ENCODE measurements around the gene CITED1. TPM values are rescaled to one million over a fixed set of nuclear protein-coding genes. Genes with fewer than 3 reads are reported as not detected.
"Not testable (repeated sequence)": the region's sequence is repeated elsewhere in the genome, so short reads cannot be mapped to it uniquely, and the experiment has no call there.

Gene CITED1, protein sequence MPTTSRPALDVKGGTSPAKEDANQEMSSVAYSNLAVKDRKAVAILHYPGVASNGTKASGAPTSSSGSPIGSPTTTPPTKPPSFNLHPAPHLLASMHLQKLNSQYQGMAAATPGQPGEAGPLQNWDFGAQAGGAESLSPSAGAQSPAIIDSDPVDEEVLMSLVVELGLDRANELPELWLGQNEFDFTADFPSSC
- 0.24 TPM for polyA plus RNA-seq (2013, experiment 1 of 2; ENCODE audit: insufficient read length)
- not detected for polyA plus RNA-seq (2013, experiment 2 of 2; ENCODE audit: insufficient read length)

DNA sequence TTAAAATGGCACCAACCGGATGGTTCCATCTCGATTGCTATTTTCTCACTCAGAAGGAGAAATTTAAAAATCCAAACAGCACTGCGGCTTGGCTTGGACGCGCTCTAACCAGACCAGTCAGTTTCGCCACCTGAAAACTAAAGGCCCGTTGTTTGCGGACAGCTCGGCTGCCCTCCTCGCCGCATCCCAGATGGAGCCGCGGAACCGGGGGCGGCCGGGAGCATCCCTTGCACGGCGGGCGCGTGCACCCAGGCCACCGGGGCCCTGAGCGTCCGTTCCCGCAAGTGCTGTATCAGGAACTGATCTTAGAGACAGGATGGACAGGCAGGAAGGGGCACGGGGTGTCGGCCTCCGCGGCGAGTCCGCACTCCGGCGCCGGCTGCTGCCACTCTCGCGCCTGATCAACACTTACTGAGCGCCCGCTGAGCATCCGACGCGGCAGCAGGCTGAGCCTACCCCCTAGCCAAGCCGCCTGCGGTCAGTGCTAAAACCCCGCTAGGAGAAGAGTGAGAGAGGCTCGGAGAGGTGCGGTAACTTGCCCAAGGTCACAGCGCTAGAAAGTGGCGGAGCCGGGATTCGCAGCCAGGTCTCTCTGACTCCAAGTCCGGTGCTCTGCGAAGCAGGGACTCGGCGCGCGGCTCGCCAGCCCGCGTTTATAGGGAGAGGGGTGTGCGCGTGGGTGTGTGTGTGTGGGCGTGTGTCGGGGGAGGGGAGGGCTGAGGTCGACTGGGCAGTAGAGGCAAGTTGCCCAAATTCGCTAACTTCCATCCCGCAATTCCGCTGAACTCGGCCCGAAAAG lies at the start of gene CITED1:
CITED1 (minus strand) TSS at position 629 of the 799 bp plus-strand sequence. CDS start 3,045 bp downstream, outside the sequence.
- no peak for DNase-seq

DNA sequence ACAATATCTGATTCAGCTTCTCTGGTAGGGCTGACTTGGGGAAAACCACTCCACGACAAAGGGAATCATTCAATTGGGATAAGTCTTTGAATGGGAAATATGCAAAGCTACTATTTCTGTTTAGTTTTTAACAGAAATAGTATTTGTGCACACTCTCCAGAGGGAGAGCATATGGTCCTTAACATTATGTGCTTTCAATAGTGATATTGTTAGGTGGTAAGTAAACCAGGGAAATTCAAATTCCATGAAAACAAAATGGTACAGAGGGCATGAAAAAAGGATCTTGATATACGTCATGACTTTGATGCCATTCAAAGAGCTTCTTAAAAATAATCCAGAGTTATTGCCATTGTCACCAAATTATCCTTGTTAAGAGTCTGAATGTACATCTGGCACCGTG lies 47.1 kb upstream of the CITED1 start:
- DNase-seq: no peak

DNA sequence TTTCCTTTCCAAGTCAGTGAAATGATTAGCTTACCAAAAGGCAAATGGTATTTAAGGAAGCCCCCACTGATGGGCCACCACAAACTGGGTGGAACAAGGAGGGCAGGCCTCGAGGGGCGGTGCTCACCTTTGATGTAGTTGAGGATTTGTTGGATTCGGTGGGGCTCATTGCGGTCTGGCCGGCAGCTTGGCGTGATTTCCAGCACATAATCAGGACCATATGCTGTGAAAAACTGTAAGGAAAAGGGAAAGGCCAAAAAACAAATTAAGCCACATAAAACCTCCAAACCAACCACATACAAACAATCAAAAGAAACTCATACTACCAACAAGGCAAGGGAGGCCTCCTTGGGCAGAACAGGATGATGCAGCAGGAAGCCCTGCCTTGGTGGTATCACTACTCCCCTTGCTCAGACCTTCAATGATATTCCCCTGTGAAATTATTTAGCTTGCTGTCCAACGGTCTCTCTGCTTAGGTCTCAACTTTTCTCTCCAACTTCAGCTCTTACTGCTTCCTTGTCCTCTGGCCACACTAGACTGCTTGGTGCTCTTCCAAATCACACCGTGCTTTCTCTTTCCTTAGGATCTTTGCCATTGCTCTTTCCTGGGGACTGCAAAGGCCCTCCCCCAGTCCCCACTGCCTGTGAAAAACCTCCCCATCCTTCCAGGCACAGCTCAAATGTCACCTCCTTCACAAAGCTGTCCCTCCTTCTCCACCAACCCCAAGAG lies 46.1 kb upstream of the CITED1 start:
- peak; percentile 14 for DNase-seq

DNA sequence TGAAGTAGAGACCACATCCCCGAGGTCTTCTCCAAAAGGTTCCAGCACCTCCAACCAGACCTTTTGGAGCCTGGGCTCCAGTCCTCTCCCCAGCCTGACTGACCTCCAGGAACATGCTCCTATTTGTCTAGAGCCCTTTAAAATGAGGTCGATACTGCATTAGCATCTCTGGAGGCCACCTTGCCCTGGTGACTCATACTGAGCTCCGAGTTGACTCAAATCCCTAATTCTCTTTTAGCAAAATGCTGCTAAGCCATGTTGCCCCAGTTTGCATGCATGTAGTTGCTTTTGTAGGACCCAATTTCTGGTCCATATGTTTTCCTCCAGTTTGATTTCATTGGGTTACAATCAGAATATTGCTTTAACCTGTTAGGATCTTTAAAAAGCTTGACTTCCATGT lies 43.5 kb upstream of the CITED1 start:
- DNase-seq: no peak

DNA sequence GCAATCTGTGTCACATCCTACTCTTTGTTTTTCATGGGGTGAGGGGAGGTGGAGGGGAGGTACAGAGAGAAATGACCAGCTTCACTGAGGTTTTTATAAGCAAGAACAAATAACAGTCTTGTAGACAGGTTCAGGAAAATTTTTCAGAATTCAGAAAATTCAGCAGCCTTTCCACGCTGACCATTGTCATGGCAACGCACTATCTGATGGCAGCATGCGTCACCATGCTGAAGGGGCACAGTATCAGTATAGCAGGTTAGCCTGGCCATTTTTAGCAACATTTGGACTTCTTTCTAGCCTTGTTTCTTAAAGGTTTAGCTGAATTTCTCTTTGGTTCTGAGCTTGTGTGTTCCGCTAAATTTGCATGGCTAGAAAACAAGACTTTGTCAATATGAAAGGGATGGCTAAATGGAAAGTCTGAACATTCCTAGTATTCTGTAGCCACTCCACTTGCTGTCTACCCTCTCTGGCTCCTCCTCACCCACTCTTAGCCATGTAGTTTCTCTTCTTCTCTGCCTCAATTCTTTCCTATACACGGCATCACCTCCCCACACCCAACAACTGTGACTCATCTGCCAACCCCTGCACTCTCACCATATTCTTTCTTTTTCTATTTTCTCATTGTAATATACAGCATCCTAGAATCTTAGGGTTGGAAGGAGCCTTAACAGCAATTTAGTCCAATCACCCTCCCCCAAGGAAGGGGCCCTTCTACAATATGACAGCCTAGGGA lies 42.7 kb upstream of the CITED1 start:
- no peak for DNase-seq

DNA sequence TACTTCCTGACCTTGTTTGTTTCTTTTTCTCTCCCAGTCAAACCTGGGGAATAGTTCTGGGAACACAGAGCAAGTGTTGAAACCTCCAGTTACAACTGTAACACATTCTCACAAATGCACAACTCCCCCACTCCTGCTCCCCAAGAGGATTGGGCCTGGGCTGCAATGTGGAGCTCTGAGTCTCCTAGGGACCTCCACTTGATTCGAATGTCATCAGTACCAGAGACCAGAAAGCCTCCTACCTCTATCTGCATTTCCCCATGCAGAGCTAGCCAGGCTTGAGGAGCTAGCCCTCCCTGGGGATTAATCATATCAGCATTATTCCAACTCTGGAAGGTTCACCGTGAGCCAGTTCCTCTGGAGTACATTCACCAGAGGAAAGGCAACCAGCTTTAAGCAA lies 41.7 kb upstream of the CITED1 start:
- DNase-seq: no peak

DNA sequence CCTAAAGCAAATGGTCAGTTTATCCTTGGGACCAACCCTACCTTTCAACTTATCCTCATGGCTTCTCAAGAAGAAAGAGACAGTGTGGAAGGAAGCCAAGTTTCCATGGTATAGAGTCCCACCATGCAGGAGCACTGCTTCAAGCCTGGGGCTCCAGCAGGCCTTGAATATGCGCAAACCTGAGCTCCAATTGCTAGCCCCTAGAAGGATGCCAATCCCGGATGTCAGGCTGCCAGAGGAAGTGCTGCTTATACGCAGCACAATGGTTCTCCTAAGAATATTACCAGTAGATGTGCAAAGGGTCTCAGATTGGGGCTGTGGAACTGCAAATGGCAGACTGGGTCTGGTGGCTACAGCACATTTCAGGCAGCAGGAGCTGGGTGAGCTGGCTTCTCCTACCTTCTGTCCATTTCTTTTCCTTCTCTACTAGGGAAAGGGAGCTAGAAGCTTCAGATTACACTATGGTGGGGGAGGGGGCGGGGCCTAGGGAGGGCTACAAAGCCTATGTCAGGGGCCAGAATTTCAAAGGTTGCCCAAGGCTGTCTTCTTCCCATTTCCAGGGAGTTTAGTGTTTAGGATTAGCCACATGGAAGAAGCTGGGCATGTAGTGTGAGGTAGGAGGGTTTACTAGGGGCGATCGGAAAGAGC lies 40.7 kb upstream of the CITED1 start:
- DNase-seq: no peak

DNA sequence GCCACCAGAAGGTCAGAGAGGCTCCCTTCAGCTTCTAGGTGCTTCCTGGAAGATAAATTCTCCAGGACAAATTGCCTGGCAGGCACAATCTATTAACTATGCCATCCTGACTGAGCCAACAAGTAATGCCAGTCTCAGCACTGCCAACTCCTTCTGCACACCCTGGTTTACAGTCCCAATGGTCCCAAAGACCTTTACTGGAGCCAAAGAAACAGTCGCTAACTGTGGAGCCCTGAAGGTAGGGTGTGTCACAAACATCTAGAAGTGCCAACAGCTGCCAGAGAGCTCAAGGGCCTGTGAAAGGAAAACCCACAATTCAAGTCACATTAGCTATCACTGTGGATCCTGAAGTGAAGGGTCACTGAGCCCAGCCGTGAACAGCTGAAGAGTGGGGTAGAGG lies 34.9 kb upstream of the CITED1 start:
- DNase-seq: no peak

DNA sequence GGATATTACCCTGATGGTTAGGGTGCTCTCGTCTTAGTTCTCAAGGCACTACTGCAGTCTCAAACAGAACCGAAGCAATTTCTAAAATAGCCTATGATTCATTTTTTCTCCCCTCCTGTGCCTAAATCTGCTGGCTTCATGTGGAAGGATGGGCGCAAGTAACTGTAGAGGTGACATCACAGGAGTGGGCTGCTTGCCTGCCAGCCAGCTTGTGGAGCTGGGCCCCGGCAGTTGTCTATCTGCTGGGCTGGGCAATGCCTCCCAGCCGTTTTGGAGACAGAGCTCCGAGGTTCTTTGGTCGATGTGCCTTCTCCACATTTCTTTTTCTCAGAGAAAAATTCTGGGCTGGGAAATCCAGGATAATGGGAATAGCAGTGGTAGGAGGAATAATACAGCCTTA lies 34.3 kb upstream of the CITED1 start:
- DNase-seq: no peak

DNA sequence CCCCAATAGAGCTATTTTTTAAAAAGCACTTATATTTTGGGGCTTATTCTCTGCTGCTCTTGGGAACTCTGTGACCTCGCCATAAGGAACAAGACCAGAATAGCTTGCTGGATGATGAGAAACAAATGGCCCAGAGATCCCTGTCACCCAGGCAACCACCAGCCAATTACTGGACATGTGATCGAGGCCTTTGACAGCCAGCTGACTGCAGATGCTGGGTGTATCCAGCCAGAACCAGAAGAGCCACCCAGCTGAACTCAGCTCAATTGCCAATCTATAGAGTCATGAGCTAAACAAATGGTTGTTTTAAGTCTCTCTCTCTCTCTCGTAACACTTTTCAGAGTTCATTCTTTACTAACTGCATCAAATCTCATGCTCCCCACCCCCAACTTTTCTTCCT lies 24.4 kb upstream of the CITED1 start:
- no peak for DNase-seq

DNA sequence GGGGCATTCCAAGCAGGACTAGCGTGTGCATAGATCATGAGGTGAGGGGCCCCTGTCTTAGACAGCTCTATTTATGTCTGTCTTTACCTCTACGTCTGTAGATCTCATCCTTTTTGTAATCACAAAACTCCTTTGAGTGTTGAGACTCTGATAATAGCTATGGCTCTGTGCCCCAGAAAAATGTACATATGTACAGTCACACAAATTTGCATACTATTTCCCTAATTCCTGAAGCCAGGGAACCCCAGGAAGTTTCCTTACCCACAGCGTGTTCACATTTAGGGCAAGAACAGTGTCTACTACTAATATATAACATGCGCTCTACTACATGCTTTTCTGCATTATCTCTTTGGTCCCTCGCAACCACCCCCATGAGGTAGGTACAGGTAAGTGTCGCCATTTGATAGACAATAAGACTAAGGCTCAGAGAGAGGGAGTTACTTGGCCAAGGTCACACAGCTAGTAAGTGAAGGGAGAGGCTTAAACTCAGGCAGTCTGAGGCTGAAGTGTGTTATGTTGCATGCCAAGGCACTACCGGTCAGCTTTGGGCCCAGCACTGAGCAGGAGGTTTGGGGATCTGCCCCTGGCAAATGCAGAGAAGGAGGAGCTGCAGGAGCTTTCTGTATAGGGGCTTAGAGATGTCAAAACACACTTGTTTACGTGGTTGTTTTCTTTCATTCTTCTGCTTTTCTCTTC lies 21.0 kb upstream of the CITED1 start:
- DNase-seq: no peak

DNA sequence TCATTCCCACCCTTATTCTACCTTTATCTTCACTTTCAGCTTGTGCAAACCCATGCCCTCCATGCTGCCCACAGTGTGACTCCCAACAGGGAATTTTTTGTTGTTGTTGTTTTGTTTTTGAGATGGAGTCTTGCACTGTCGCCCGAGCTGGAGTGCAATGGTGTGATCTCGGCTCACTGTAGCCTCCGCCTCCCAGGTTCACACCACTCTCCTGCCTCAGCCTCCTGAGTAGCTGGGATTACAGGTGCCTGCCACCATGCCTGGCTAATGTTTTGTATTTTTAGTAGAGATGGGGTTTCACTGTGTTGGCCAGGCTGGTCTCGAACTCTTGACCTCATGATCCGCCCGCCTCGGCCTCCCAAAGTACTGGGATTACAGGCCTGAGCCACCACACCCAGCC lies 13.9 kb upstream of the CITED1 start:
- DNase-seq: not testable (repeated sequence)

DNA sequence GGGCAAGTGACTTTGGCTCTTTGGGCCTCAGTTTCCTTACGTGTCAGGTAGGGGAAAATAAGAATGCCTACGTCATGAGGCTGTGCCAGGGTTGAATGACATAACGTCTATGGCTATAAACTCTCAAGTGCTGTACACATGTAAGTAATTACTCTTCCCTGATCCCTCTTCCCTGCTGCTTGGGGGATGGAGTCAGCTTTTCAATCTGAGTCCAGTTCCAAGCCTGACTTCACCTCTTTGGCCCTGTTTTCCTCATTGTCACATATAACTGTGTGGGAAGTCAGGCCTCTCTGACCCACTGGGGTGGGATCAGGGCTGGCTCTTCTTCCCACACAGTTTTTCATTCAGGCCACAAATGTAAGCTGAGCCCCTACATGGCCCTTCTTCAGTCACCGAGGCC lies 11.4 kb upstream of the CITED1 start:
- DNase-seq: no peak

DNA sequence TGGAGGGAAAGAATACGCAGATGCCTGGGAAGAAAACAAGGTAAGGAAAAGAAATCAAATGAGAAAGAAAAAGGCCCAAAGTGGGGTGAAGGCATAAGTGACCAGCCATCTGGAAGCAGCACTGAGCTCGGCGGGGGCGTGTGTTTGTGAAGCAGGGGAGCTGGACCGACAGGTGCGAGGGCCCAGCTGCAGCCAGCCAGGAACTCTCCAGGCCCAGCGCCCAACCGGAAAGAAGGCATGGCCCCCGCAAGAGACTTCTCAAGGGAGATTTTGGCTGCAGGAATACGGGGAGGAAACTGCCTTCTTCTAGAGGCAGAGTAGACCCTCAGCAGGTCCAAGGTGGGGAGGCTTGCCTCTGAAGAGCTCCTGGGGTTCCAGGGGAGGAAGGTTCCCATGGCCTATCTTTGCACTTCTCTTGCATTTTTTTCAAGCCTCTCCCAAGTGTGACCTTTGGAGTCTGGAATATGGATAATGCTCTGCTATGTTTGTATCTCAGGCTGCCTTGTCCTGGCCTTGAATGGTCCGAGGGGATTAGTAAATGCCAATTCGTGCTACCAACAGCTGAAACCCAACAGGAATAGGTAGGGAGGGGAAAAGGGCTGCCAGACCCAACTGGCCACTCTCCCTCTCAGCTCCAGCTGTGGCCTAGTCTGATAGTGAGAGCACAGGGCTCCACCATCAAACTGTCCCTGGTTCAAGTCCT lies 10.8 kb upstream of the CITED1 start:
- DNase-seq: no peak

DNA sequence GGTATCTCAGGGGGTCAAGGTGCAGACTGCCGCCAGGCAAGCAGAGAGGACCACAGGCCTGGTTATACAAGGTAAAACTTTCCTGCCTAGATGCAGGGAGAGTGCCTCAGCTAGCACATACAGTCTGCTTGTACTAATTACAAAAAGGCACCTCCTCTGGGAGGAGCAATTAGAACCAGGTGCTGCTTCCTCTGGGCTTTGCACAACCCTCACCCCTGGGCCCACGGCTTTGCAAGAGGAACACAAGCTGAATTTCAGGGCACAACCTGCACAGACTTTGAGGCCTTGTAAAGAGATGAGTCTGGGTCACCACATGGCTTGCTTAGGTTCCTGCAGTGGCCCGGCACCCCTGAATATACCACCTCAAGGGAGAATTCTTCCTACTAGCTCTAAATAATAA lies 9.2 kb upstream of the CITED1 start:
- no peak for DNase-seq

DNA sequence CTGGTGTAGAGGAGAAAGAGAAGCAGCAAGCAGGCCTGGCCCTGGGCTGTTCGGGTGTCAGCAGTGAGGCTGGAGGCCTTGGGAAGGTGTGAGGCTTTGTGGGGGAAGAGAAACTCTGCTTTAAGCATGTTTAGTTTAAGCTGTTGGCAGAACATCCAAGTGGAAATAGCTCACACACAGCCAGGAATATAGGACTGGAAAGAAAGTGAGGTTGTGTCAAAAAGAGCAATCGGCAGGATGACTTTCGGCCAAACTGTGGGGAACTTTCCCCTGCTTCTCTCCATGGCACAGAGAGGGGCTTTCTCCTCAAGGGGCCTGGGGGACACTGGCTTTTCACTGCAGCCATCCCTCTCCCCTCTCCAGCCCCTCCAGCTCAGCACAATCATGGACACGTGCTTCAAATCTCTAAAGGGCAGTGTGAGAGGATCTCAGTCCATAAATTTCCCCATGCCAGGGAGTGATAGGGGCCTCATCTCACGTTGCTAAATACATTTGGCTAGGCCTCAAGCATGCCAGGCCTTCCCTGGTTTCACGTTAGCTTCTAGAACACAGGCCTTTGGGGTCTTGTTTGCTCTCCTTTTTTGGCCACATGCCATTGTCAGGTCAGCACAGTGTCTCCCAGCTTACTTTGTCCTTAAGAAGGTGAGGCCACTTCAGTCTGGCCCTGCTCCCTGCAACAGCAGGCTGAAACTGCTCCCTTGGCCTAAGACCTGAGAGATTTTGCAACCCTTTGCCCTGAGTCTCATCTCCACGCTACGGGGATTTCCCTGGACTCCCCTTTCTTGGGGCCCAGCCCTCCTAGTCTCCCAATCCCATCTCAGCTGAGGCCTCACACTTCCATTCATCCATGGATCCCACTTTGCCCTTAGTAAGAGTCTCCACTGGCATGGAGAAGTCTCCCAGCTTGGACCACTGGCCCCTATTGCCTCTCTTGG lies 8.3 kb upstream of the CITED1 start:
- DNase-seq: no peak

DNA sequence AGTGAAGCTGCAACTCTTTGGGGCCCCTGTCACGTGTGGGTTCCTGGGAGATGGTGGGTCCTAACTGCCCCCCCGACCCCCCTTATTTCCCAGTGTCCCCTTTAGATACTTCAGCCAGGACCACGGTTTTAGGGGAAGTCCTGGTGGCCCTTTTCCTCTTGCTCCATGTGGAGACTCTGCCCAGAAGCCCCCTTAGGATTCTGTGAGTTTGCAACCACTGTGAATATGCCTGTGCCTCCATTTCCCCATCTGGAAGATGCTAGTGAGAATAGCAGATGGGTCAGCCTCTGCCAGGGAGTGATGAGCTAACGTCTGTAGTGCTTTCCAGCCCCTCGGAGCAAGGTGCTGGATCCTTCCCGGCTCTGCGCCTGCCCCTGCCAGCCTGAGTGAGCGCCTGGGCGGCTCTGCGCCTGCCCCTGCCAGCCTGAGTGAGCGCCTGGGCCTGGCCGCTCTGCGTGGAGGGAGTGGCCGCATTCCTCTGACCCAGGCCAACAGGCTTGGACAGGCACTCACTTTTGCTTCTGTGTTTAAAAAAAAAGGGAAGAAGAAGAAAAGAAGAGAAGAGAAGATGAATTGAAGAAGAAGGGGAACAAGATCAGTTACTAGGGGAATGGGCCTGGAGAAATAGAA lies 6.7 kb upstream of the CITED1 start:
- no peak for DNase-seq

DNA sequence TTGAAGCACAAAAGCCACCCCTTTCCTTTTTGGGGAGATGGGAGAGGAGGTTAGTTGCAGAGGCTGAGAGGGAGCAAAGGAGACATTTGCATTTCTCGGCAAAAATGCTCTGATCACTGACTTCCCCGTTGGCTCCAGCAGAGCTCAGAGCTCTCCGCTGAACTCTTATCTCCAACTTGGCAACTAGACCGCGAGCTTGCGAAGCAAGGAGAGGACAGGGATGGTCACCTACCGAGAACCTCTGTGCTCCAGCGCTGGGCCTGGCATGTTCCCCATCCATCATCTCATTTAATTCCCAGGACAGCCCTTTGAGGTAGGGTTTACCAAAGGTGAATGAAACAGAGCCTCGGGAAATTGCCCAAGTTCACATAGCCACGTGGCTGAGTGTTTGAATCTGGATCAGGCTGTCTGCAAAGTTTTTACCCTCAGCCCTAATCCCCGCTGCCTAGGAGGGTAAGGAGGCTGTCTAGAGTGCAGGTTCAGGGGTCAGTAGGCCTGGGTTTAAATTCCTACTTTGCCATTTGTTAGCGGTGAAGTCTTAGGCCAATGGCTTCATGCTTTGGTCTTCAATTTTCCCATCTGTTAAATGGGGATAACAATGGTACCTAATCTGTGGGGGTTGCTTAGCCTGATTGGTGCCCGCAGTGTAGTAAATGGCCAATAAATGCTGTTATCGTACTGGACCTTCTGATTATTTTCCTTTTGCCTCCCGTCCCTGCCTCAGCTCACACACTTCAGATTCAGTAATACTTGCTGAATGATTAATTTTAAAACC lies 3.8 kb upstream of the CITED1 start:
- no peak for DNase-seq

Measured in fibroblast of skin of back (primary cell).